Endodermal cell (in vitro differentiated cells): ENCODE results near the gene FAXC. TPM values are rescaled to one million over a fixed set of nuclear protein-coding genes. Genes with fewer than 3 reads are reported as not detected.

Source experiments
- DNase-seq: peaks from one replicate; pipeline ENCODE4 v3.0.0-alpha.2; 2017
- H3K27ac ChIP-seq: 2 replicates; pipeline ENCODE4 v1.5.1; 2013; ENCODE audit warnings: mild to moderate bottlenecking, low read depth, low read length, moderate library complexity
- H3K27me3 ChIP-seq: 2 replicates; pipeline ENCODE4 v1.6.1; 2013; ENCODE audit warnings: mild to moderate bottlenecking, low read length, moderate library complexity; ENCODE audit not compliant: insufficient read depth, control insufficient read depth, poor library complexity, severe bottlenecking
- H3K36me3 ChIP-seq: 2 replicates; pipeline ENCODE4 v1.7.0; 2013; ENCODE audit warnings: mild to moderate bottlenecking, low read length, moderate library complexity; ENCODE audit not compliant: control insufficient read depth, insufficient read depth
- H3K4me1 ChIP-seq: one replicate; pipeline ENCODE4 v1.7.0; 2013; ENCODE audit warnings: low read length; ENCODE audit not compliant: control insufficient read depth, insufficient read depth
- H3K4me3 ChIP-seq: 2 replicates; pipeline ENCODE4 v1.5.1; 2013; ENCODE audit warnings: mild to moderate bottlenecking, low read length, moderate library complexity
- H3K9ac ChIP-seq: 2 replicates; pipeline ENCODE4 v1.6.1; 2013; ENCODE audit warnings: mild to moderate bottlenecking, low read length, moderate library complexity; ENCODE audit not compliant: poor library complexity, severe bottlenecking; ENCODE audit errors: extremely low read depth
- H3K9me3 ChIP-seq: 2 replicates; pipeline ENCODE4 v1.6.1; 2013; ENCODE audit warnings: mild to moderate bottlenecking, low read length, moderate library complexity; ENCODE audit not compliant: control insufficient read depth
- H3K27ac Mint-ChIP-seq: 2 replicates; pipeline ENCODE4 v1.8.0; 2020; ENCODE audit warnings: mixed read lengths
- H3K27me3 Mint-ChIP-seq: 2 replicates; pipeline ENCODE4 v1.8.0; 2021; ENCODE audit warnings: mild to moderate bottlenecking, mixed read lengths; ENCODE audit not compliant: insufficient read depth
- H3K36me3 Mint-ChIP-seq: 2 replicates; pipeline ENCODE4 v1.8.0; 2020; ENCODE audit warnings: low read depth, mixed read lengths
- H3K4me1 Mint-ChIP-seq: 2 replicates; pipeline ENCODE4 v1.8.0; 2020; ENCODE audit warnings: mixed read lengths
- H3K4me3 Mint-ChIP-seq: 2 replicates; pipeline ENCODE4 v1.8.0; 2020; ENCODE audit warnings: mild to moderate bottlenecking, moderate library complexity, mixed read lengths
- H3K9me3 Mint-ChIP-seq: 2 replicates; pipeline ENCODE4 v1.8.0; 2020; ENCODE audit warnings: mild to moderate bottlenecking, mixed read lengths
- WGBS, 2 experiments: methylation state at CpG; one replicate each; pipeline versions ENCODE4 v1.1.5 to v1.1.7; 2013; ENCODE audit warnings: missing lambda C conversion rate in 2 of 2, mixed read lengths in 1 of 2; ENCODE audit not compliant: insufficient coverage in 1 of 2, insufficient read length in 1 of 2; 5-methylcytosine and 5-hydroxymethylcytosine counted together
- total RNA-seq, 2 donors: library from RNA; stranded (reverse); fragmentation: NEBNext Ultra II Directional in 1 of 2; extraction: Animal tissue kit (Norgen Biotek cat#: 25700) in 1 of 2; gene quantifications; 2 replicates in 1 of 2; 3 replicates in 1 of 2; pipeline ENCODE4 v1.2.1, GENCODE V29; 2021
- TF ChIP-seq, protein P1 (sequence below): fragments of 200-600 bp; sonication (generic); conservative IDR thresholded peaks from 2 replicates; pipeline ENCODE4 v1.5.0; 2021; ENCODE audit warnings: antibody characterized with exemption, mild to moderate bottlenecking

The FAXC gene
- total RNA-seq, 2 donors from 2014 or later = 8.8 to 19.5 TPM

DNA sequence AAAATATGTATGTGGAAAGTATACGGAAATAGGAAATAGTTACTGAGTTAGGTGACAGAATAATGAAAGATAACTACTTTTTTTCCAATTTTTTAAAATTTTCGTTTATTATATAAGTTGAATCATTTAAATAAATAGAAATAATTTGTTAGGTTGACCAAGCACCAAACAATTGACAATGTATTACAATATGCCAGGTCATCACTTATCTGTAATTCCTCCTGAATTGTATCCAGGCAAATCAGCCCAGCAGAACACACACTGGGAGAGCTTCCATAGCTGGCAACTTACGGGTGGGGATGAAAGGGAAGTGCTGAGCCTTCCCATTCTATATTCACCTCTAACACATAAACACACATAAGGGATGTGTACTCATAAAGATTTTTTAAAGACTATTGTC, 40.7 kb downstream of the FAXC start:
- WGBS, 2 experiments = 100% methylated on average over 1 of the region's 3 CpGs; no CpG with 5 or more reads in 1 of the 2 experiments
- no peak overlapping the region for H3K27ac Mint-ChIP-seq

DNA sequence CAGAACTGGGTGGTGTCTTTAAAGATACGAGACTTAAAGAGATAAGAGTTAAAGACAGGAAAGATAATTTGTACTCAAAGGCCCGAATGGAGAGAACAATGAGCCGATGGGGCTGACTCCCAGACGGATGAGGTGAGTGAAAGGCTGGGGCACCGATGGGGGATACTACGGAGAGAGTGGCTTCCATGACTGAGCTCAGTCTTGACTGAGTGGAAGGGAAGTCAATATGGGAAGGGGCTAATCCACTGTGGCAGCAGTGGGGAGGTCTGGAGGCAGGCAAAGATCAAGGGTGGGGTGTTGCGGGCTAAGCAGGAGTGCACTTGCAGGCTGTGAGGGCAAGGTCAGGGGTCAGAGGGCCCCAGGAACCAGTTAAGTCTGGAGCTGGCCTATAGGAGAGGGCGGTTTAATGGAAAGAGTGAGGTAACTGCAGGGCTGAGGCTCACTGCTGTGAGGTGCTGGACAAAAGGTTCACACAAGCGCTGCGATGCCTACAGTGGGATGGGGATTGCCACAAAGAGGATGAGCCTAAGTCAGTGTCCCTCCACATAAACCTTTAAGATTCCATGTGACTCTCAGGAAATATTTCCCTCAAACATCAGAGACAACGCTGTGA, 42.1 kb downstream of the FAXC start:
- Histone ChIP-seq H3K4me1 (peaks cover 7% of the 10 kb centered on the region), H3K4me3 (no peak overlapping the region), H3K27ac (no peak overlapping the region), H3K9ac (no peak overlapping the region), H3K9me3 (no peaks in the 10 kb centered on the region), H3K27me3 (no peaks in the 10 kb centered on the region), H3K36me3 (no peaks in the 10 kb centered on the region)
- Mint-ChIP-seq H3K27me3 (no peaks in the 10 kb centered on the region), H3K4me1 (peaks cover 19% of the 10 kb centered on the region), H3K36me3 (no peaks in the 10 kb centered on the region), H3K4me3 (no peak overlapping the region), H3K9me3 (no peaks in the 10 kb centered on the region), H3K27ac (peak overlapping the region; percentile 65)
- DNase-seq = peak; percentile 60
- WGBS, 2 experiments = 77 to 87% methylated on average over 8 to 11 of the region's 11 CpGs
- TF ChIP-seq, protein P1, sequence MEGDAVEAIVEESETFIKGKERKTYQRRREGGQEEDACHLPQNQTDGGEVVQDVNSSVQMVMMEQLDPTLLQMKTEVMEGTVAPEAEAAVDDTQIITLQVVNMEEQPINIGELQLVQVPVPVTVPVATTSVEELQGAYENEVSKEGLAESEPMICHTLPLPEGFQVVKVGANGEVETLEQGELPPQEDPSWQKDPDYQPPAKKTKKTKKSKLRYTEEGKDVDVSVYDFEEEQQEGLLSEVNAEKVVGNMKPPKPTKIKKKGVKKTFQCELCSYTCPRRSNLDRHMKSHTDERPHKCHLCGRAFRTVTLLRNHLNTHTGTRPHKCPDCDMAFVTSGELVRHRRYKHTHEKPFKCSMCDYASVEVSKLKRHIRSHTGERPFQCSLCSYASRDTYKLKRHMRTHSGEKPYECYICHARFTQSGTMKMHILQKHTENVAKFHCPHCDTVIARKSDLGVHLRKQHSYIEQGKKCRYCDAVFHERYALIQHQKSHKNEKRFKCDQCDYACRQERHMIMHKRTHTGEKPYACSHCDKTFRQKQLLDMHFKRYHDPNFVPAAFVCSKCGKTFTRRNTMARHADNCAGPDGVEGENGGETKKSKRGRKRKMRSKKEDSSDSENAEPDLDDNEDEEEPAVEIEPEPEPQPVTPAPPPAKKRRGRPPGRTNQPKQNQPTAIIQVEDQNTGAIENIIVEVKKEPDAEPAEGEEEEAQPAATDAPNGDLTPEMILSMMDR = no peak

More for the DNA sequence above, 40.7 kb downstream of the FAXC start:
- H3K4me1 Mint-ChIP-seq = peaks cover 19% of the 10 kb centered on the region
- Histone ChIP-seq H3K4me1 (peaks cover 7% of the 10 kb centered on the region), H3K27me3 (no peaks in the 10 kb centered on the region), H3K4me3 (no peak overlapping the region), H3K9me3 (no peaks in the 10 kb centered on the region), H3K36me3 (no peaks in the 10 kb centered on the region), H3K9ac (no peak overlapping the region), H3K27ac (no peak overlapping the region)
- H3K4me3 Mint-ChIP-seq = no peak overlapping the region
- TF ChIP-seq, protein P1 = no peak
- no peaks in the 10 kb centered on the region for H3K9me3 Mint-ChIP-seq
- H3K36me3 Mint-ChIP-seq = no peaks in the 10 kb centered on the region
- H3K27me3 Mint-ChIP-seq = no peaks in the 10 kb centered on the region
- no peak for DNase-seq

DNA sequence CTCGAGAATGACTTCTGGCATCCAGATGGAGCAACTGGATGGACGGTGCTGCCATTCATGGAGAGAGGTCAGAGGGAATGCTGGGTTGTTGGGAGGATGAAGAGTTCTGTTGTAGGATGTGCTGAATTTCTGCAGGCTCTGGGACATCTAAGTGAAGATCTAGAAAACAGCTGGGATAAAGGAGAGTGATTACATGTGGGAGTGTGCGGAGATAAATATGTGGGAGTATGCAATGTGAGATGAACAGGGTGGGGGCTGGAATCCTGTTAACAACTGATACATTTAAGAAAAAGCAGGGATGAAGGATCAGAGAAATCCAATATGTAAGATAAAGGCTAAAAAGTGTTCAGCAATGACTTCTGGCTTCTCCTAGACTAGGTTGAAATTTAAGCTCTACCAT, 43.1 kb downstream of the FAXC start:
- H3K27me3 ChIP-seq = no peaks in the 10 kb centered on the region
- TF ChIP-seq, protein P1 = no peak
- no peak for DNase-seq
- 95 to 100% methylated on average over 2 to 3 of the region's 3 CpGs for WGBS, 2 experiments
- no peaks in the 10 kb centered on the region for H3K9me3 ChIP-seq
- Mint-ChIP-seq H3K9me3 (no peaks in the 10 kb centered on the region), H3K4me1 (peaks cover 19% of the 10 kb centered on the region), H3K27me3 (no peaks in the 10 kb centered on the region), H3K36me3 (no peaks in the 10 kb centered on the region), H3K4me3 (no peak overlapping the region), H3K27ac (no peak overlapping the region)
- peaks cover 7% of the 10 kb centered on the region for H3K4me1 ChIP-seq
- H3K36me3 ChIP-seq = no peaks in the 10 kb centered on the region
- no peak overlapping the region for H3K9ac ChIP-seq
- no peak overlapping the region for H3K27ac ChIP-seq
- no peak overlapping the region for H3K4me3 ChIP-seq
